Measurements from ENCODE around the gene C1GALT1.

Gene C1GALT1

GRCh38 chr7:7214398-7215347 is 32.3 kb downstream of the C1GALT1 start:
- TF ChIP-seq MYC (IDR thresholded peaks at IDR 0.05; ENCODE audit: low read depth, low read length) (no peak), POLR2A (IDR thresholded peaks at IDR 0.05; ENCODE audit: extremely low read depth, insufficient read length) (no peak), CTCF (IDR thresholded peaks at IDR 0.05; ENCODE audit: low read depth, low read length) (no peak), MAX (IDR thresholded peaks at IDR 0.05; ENCODE audit: low read depth, low read length) (no peak)
- no peak for DNase-seq (ENCODE audit: low read depth)
- H3K4me3 ChIP-seq (ENCODE audit: low read depth, low read length): no peak overlapping the region

GRCh38 chr7:7216279-7216678 is 33.9 kb downstream of the C1GALT1 start:
- DNase-seq (ENCODE audit: low read depth): no peak
- H3K4me3 ChIP-seq (ENCODE audit: low read depth, low read length): no peak overlapping the region
- no peak for TF ChIP-seq MYC (IDR thresholded peaks at IDR 0.05; ENCODE audit: low read depth, low read length)
- TF ChIP-seq POLR2A (IDR thresholded peaks at IDR 0.05; ENCODE audit: extremely low read depth, insufficient read length): no peak
- TF ChIP-seq MAX (IDR thresholded peaks at IDR 0.05; ENCODE audit: low read depth, low read length): no peak
- no peak for TF ChIP-seq CTCF (IDR thresholded peaks at IDR 0.05; ENCODE audit: low read depth, low read length)

GRCh38 chr7:7219216-7219615 is 36.9 kb downstream of the C1GALT1 start:
- peak; percentile 58 for DNase-seq (ENCODE audit: low read depth)
- H3K4me3 ChIP-seq (ENCODE audit: low read depth, low read length): no peak overlapping the region
- TF ChIP-seq MAX (IDR thresholded peaks at IDR 0.05; ENCODE audit: low read depth, low read length) (no peak), POLR2A (IDR thresholded peaks at IDR 0.05; ENCODE audit: extremely low read depth, insufficient read length) (no peak), MYC (IDR thresholded peaks at IDR 0.05; ENCODE audit: low read depth, low read length) (no peak), CTCF (IDR thresholded peaks at IDR 0.05; ENCODE audit: low read depth, low read length) (no peak)

GRCh38 chr7:7220821-7221220 is 38.5 kb downstream of the C1GALT1 start:
- H3K4me3 ChIP-seq (ENCODE audit: low read depth, low read length): no peak overlapping the region
- no peak for DNase-seq (ENCODE audit: low read depth)
- TF ChIP-seq MYC (IDR thresholded peaks at IDR 0.05; ENCODE audit: low read depth, low read length) (no peak), CTCF (IDR thresholded peaks at IDR 0.05; ENCODE audit: low read depth, low read length) (no peak), MAX (IDR thresholded peaks at IDR 0.05; ENCODE audit: low read depth, low read length) (no peak), POLR2A (IDR thresholded peaks at IDR 0.05; ENCODE audit: extremely low read depth, insufficient read length) (no peak)

- no peak overlapping the region for H3K4me3 ChIP-seq (ENCODE audit: low read depth, low read length)
- DNase-seq (ENCODE audit: low read depth): no peak
- TF ChIP-seq CTCF (IDR thresholded peaks at IDR 0.05; ENCODE audit: low read depth, low read length) (no peak), POLR2A (IDR thresholded peaks at IDR 0.05; ENCODE audit: extremely low read depth, insufficient read length) (no peak), MYC (IDR thresholded peaks at IDR 0.05; ENCODE audit: low read depth, low read length) (no peak), MAX (IDR thresholded peaks at IDR 0.05; ENCODE audit: low read depth, low read length) (no peak)
These were observed 39.3 kb downstream of the C1GALT1 start for GRCh38 chr7:7221599-7222038.

Measured in NB4 (cell line).